Mesenchymal stem cell (in vitro differentiated cells and primary cell): ENCODE data around the gene AUTS2.

ENCODE experiments used
- DNase-seq: peaks from one replicate; pipeline ENCODE4 v3.0.0-alpha.2; 2013
- H2AFZ ChIP-seq: one replicate; pipeline ENCODE4 v1.6.1; 2013; ENCODE audit warnings: low read depth, mild to moderate bottlenecking, control low read depth, inconsistent platforms, low read length, moderate library complexity
- H2AK5ac ChIP-seq: 2 replicates; pipeline ENCODE4 v1.6.1; 2013; ENCODE audit warnings: low read length, moderate library complexity, mild to moderate bottlenecking, inconsistent platforms; ENCODE audit not compliant: severe bottlenecking
- H2BK120ac ChIP-seq: one replicate; pipeline ENCODE4 v1.6.1; 2013; ENCODE audit warnings: low read depth, mild to moderate bottlenecking, inconsistent platforms, low read length, moderate library complexity
- H2BK12ac ChIP-seq, 2 experiments: one replicate each; pipeline ENCODE4 v1.6.1; 2013; ENCODE audit warnings: inconsistent platforms in 2 of 2, low read length in 2 of 2, mild to moderate bottlenecking in 2 of 2, moderate library complexity in 2 of 2, control low read depth in 1 of 2
- H2BK15ac ChIP-seq: one replicate; pipeline ENCODE4 v1.6.1; 2013; ENCODE audit warnings: mild to moderate bottlenecking, low read depth, inconsistent platforms; ENCODE audit not compliant: poor library complexity, severe bottlenecking
- H2BK5ac ChIP-seq: 2 replicates; pipeline ENCODE4 v1.6.1; 2013; ENCODE audit warnings: low read depth, mild to moderate bottlenecking, low read length, control low read depth, inconsistent platforms; ENCODE audit not compliant: poor library complexity, severe bottlenecking
- H3K14ac ChIP-seq, 2 experiments: one replicate each; pipeline ENCODE4 v1.6.1; 2013; ENCODE audit warnings: inconsistent platforms in 2 of 2, low read length in 2 of 2, control low read depth in 1 of 2, mild to moderate bottlenecking in 1 of 2, moderate library complexity in 1 of 2
- H3K18ac ChIP-seq, 2 experiments: one replicate each; pipeline ENCODE4 v1.6.1; 2013; ENCODE audit warnings: inconsistent platforms in 2 of 2, low read length in 2 of 2, control low read depth in 1 of 2, low read depth in 1 of 2, mild to moderate bottlenecking in 1 of 2
- H3K23ac ChIP-seq, 2 experiments: one replicate each; pipeline ENCODE4 v1.6.1; 2013; ENCODE audit warnings: inconsistent platforms in 2 of 2, low read length in 2 of 2, mild to moderate bottlenecking in 2 of 2, moderate library complexity in 2 of 2, control low read depth in 1 of 2
- H3K27ac ChIP-seq: 2 replicates; pipeline ENCODE4 v1.5.1; 2013; ENCODE audit warnings: mild to moderate bottlenecking, moderate library complexity, low read length, control low read depth, inconsistent platforms; ENCODE audit not compliant: poor library complexity, severe bottlenecking
- H3K27me3 ChIP-seq, 2 experiments: 2 replicates each; pipeline versions ENCODE4 v1.6.1 to v1.7.0; 2013; ENCODE audit warnings: low read length in 2 of 2, mild to moderate bottlenecking in 2 of 2, moderate library complexity in 2 of 2, control low read depth in 1 of 2, inconsistent platforms in 1 of 2; ENCODE audit not compliant: control insufficient read depth in 1 of 2, insufficient read depth in 1 of 2
- H3K36me3 ChIP-seq, 2 experiments: 2 replicates each; pipeline versions ENCODE4 v1.6.1 to v1.7.0; 2013; ENCODE audit warnings: low read length in 2 of 2, control low read depth in 1 of 2, inconsistent platforms in 1 of 2, low read depth in 1 of 2, mild to moderate bottlenecking in 1 of 2; ENCODE audit not compliant: insufficient read depth in 2 of 2, control insufficient read depth in 1 of 2
- H3K4ac ChIP-seq, 2 experiments: one replicate each; pipeline ENCODE4 v1.6.1; 2013; ENCODE audit warnings: inconsistent platforms in 2 of 2, low read length in 2 of 2, mild to moderate bottlenecking in 2 of 2, moderate library complexity in 2 of 2, control low read depth in 1 of 2, low read depth in 1 of 2
- H3K4me1 ChIP-seq: 2 replicates; pipeline ENCODE4 v1.6.1; 2013; ENCODE audit warnings: low read depth, low read length, control low read depth; ENCODE audit not compliant: control insufficient read depth, insufficient read depth
- H3K4me2 ChIP-seq: 2 replicates; pipeline ENCODE4 v1.6.1; 2013; ENCODE audit warnings: low read length, mild to moderate bottlenecking, inconsistent platforms; ENCODE audit not compliant: poor library complexity, severe bottlenecking
- H3K4me3 ChIP-seq, 2 experiments: 2 replicates each; pipeline versions ENCODE4 v1.5.1 to v1.7.0; 2013; ENCODE audit warnings: low read length in 2 of 2, mild to moderate bottlenecking in 2 of 2, control low read depth in 1 of 2, low read depth in 1 of 2; ENCODE audit not compliant: insufficient read depth in 1 of 2
- H3K79me1 ChIP-seq: replicated peaks from 2 replicates; pipeline ENCODE4 v1.6.1; 2013; ENCODE audit warnings: mild to moderate bottlenecking, control low read depth, low read length, inconsistent platforms; ENCODE audit not compliant: poor library complexity, severe bottlenecking
- H3K9ac ChIP-seq: 2 replicates; pipeline ENCODE4 v1.7.0; 2013; ENCODE audit warnings: mild to moderate bottlenecking, low read length, moderate library complexity
- H3K9me3 ChIP-seq: 2 replicates; pipeline ENCODE4 v1.7.0; 2013; ENCODE audit warnings: mild to moderate bottlenecking, low read length; ENCODE audit not compliant: control insufficient read depth
- H4K8ac ChIP-seq: one replicate; pipeline ENCODE4 v1.6.1; 2013; ENCODE audit warnings: inconsistent platforms, mild to moderate bottlenecking, low read length, moderate library complexity
- H4K91ac ChIP-seq: one replicate; pipeline ENCODE4 v1.6.1; 2013; ENCODE audit warnings: mild to moderate bottlenecking, low read length, inconsistent platforms
- WGBS: methylation state at CpG from one replicate; pipeline ENCODE4 v1.1.7; 2013; ENCODE audit warnings: mixed read lengths; 5-methylcytosine and 5-hydroxymethylcytosine counted together

Gene AUTS2

GRCh38 chr7:69714886-69715576 lies 116.8 kb downstream of the AUTS2 start:
- Histone ChIP-seq H3K14ac (no peak overlapping the region), H3K4ac (no peak overlapping the region), H3K23ac (no peak overlapping the region), H3K4me2 (no peak overlapping the region), H3K36me3 (no peaks in the 10 kb centered on the region), H3K9me3 (no peaks in the 10 kb centered on the region), H4K8ac (no peak overlapping the region), H3K9ac (no peak overlapping the region), H3K4me3 (no peak overlapping the region), H4K91ac (no peak overlapping the region), H3K79me1 (peaks cover 33% of the 10 kb centered on the region), H3K18ac (no peak overlapping the region), H2BK5ac (no peak overlapping the region), H2BK15ac (no peak overlapping the region), H2BK120ac (no peak overlapping the region), H3K27ac (no peak overlapping the region), H2BK12ac (no peak overlapping the region), H3K4me1 (no peaks in the 10 kb centered on the region), H2AK5ac (no peak overlapping the region), H3K27me3 (no peaks in the 10 kb centered on the region), H2AFZ (no peak overlapping the region)
- 62% methylated on average over 2 of the region's 2 CpGs for WGBS
- no peak for DNase-seq

- Histone ChIP-seq H2BK120ac (no peak overlapping the region), H3K4me3 (no peak overlapping the region), H2AK5ac (no peak overlapping the region), H4K91ac (no peak overlapping the region), H3K36me3 (no peaks in the 10 kb centered on the region), H3K27ac (no peak overlapping the region), H2BK12ac (no peak overlapping the region), H3K27me3 (no peaks in the 10 kb centered on the region), H3K18ac (no peak overlapping the region), H3K4ac (no peak overlapping the region), H3K14ac (no peak overlapping the region), H3K9ac (no peak overlapping the region), H3K23ac (no peak overlapping the region), H3K9me3 (no peaks in the 10 kb centered on the region), H2AFZ (no peak overlapping the region), H3K79me1 (peaks cover 36% of the 10 kb centered on the region), H3K4me1 (no peaks in the 10 kb centered on the region), H2BK5ac (no peak overlapping the region), H2BK15ac (no peak overlapping the region), H4K8ac (no peak overlapping the region), H3K4me2 (no peak overlapping the region)
- no peak for DNase-seq
- WGBS = 56% methylated on average over 2 of the region's 2 CpGs
These were observed 118.9 kb downstream of the AUTS2 start for GRCh38 chr7:69717221-69717620.

- Histone ChIP-seq H3K79me1 (peaks cover 38% of the 10 kb centered on the region), H2AK5ac (no peak overlapping the region), H3K9ac (no peak overlapping the region), H3K23ac (no peak overlapping the region), H2BK5ac (no peak overlapping the region), H3K4ac (no peak overlapping the region), H3K27me3 (no peaks in the 10 kb centered on the region), H3K18ac (no peak overlapping the region), H3K14ac (no peak overlapping the region), H3K4me1 (peaks cover 6% of the 10 kb centered on the region), H3K27ac (no peak overlapping the region), H2BK15ac (no peak overlapping the region), H3K4me3 (no peak overlapping the region), H4K8ac (no peak overlapping the region), H3K9me3 (no peaks in the 10 kb centered on the region), H3K36me3 (no peaks in the 10 kb centered on the region), H4K91ac (no peak overlapping the region), H3K4me2 (no peak overlapping the region), H2BK120ac (no peak overlapping the region), H2AFZ (no peak overlapping the region), H2BK12ac (no peak overlapping the region)
- no peak for DNase-seq
These were observed 121.4 kb downstream of the AUTS2 start for GRCh38 chr7:69719717-69720116.

- Histone ChIP-seq H4K8ac (no peak overlapping the region), H2BK12ac (no peak overlapping the region), H2AK5ac (no peak overlapping the region), H2BK120ac (no peak overlapping the region), H3K9me3 (peaks cover 4% of the 10 kb centered on the region), H3K4me3 (no peak overlapping the region), H3K36me3 (no peaks in the 10 kb centered on the region), H3K27ac (no peak overlapping the region), H3K4me2 (no peak overlapping the region), H3K9ac (no peak overlapping the region), H3K23ac (no peak overlapping the region), H4K91ac (no peak overlapping the region), H3K4me1 (peaks cover 6% of the 10 kb centered on the region), H2AFZ (no peak overlapping the region), H3K27me3 (no peaks in the 10 kb centered on the region), H3K14ac (no peak overlapping the region), H3K4ac (no peak overlapping the region), H3K79me1 (peaks cover 27% of the 10 kb centered on the region), H2BK15ac (no peak overlapping the region), H2BK5ac (no peak overlapping the region), H3K18ac (no peak overlapping the region)
- 59% methylated on average over 4 of the region's 4 CpGs for WGBS
- DNase-seq = no peak
These were observed 124.6 kb downstream of the AUTS2 start for GRCh38 chr7:69722843-69723242.
